Vagina (tissue), 2 donors: ENCODE data around the gene ELK4.

Experiments used
- CTCF ChIP-seq, 3 experiments: fragments of 450-650 bp in 2 of 3; fragments of 200-600 bp in 1 of 3; sonication (generic) in 1 of 3; IDR thresholded peaks; one replicate each; pipeline ENCODE4 v1.5.1; 2017 to 2019; ENCODE audit warnings: antibody characterized with exemption in 3 of 3, mild to moderate bottlenecking in 2 of 3, moderate library complexity in 2 of 3
- POLR2A ChIP-seq, 2 donors: fragments of 450-650 bp; IDR thresholded peaks; one replicate each; pipeline ENCODE4 v1.6.1; 2017; ENCODE audit warnings: antibody characterized with exemption in 2 of 2, mild to moderate bottlenecking in 2 of 2, moderate library complexity in 2 of 2
- POLR2AphosphoS5 ChIP-seq, 2 donors: sonication (generic); formaldehyde crosslinking; IDR thresholded peaks; one replicate each; pipeline ENCODE4 v1.9.0; 2017; ENCODE audit warnings: antibody characterized with exemption in 2 of 2, mild to moderate bottlenecking in 2 of 2, low read depth in 1 of 2; ENCODE audit not compliant: insufficient read depth in 1 of 2

- TF ChIP-seq POLR2AphosphoS5 (IDR thresholded peaks at IDR 0.05; ENCODE audit: insufficient read depth in 1 of 2, low read depth in 1 of 2) = no peak
- TF ChIP-seq CTCF (IDR thresholded peaks at IDR 0.05) = no peak
- no peak for TF ChIP-seq POLR2A (IDR thresholded peaks at IDR 0.05)
Observed at GRCh38 chr1:205652984-205653383, 21.2 kb upstream of the ELK4 start.
